GM12892 (cell line): ENCODE data around the gene KIF3C.

Source experiments
- POLR2A ChIP-seq: IDR thresholded peaks from 2 replicates; pipeline ENCODE4 v1.6.1; 2011; ENCODE audit warnings: low read depth, low read length, control low read depth
- TAF1 ChIP-seq: IDR thresholded peaks from 2 replicates; pipeline ENCODE4 v1.6.1; 2011; ENCODE audit warnings: low read depth, mild to moderate bottlenecking, control low read depth, low read length, borderline replicate concordance

DNA sequence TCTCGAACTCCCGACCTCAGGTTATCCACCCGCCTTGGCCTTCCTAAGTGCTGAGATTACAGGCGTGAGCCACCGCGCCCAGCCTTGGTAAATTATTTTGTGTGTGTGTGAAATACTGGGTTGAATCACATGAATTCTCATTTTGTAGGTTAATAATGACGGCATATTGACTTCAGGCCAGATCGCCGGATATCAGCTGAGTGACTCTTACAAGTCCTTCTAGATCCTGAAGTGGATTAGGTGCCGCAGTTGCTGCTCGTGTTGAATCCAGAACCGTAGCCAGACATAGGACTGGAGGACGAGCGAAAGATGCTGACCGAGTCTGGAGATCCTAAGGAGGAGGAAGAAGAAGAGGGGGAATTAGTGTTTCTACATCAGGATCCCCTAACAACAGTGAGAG lies 12.2 kb upstream of the KIF3C start:
- no peak for TF ChIP-seq POLR2A
- TF ChIP-seq TAF1: no peak
